ENCODE results near the gene HIGD1A. TPM values are rescaled to one million over a fixed set of nuclear protein-coding genes. Genes with fewer than 3 reads are reported as not detected.

HIGD1A gene
- total and polyA plus RNA-seq, 10 of the 15 experiments (the other 5 are each of a cell fraction or from before 2014, with no cell fraction given): 73.9 to 487 (median 175) TPM

GRCh38 chr3:42841332-42841731, 37.0 kb upstream of the HIGD1A start (continued):
- TF ChIP-seq MAX (IDR thresholded peaks at IDR 0.05; ENCODE audit: low read depth, low read length) (no peak), IRF3 (IDR thresholded peaks at IDR 0.05) (no peak), NR2C1 (IDR thresholded peaks at IDR 0.05) (no peak)

GRCh38 chr3:42839616-42840015, 35.3 kb upstream of the HIGD1A start:
- Histone ChIP-seq H3K79me2 (ENCODE audit: control insufficient read depth, insufficient read depth, low read length) (no peaks in the 10 kb centered on the region), H3K27ac (ENCODE audit: control insufficient read depth, insufficient read depth) (no peak overlapping the region), H3K9ac (ENCODE audit: control insufficient read depth, insufficient read depth, low read length) (no peak overlapping the region), H3K36me3 (ENCODE audit: control insufficient read depth in 2 of 2, insufficient read depth in 2 of 2, low read length in 1 of 2) (no peaks in the 10 kb centered on the region), H3K27me3 (replicated peaks in 1 of 2; ENCODE audit: control insufficient read depth in 2 of 2, insufficient read depth in 2 of 2, low read length in 1 of 2) (no peaks in the 10 kb centered on the region), H4K20me1 (ENCODE audit: control insufficient read depth, insufficient read depth) (no peaks in the 10 kb centered on the region), H3K4me2 (ENCODE audit: control insufficient read depth, insufficient read depth) (no peak overlapping the region), H3K9me3 (replicated peaks; ENCODE audit: control insufficient read depth, insufficient read depth, low read length) (no peaks in the 10 kb centered on the region), H3K4me3 (no peak overlapping the region; the same call in 1 of the 2 replicates), H3K4me1 (ENCODE audit: control insufficient read depth, insufficient read depth, low read length) (no peaks in the 10 kb centered on the region), H2AFZ (ENCODE audit: control insufficient read depth, low read depth, low read length) (no peak overlapping the region)
- in situ Hi-C loops (cut with MboI) (loop anchor here (5.0 kb wide), 2 partner anchors 38 to 57 kb away; partner anchors contain the start of gene CYP8B1), intact Hi-C loops (cut with micrococcal nuclease; ENCODE audit: unreplicated experiment) (loop anchor here (2.0 kb wide), 2 partner anchors 41 to 59 kb away; no protein-coding TSS in a partner anchor)
- peak; percentile 100 for ATAC-seq
- WGBS (ENCODE audit: insufficient coverage, insufficient replicate concordance, low lambda C conversion rate, missing lambda C conversion rate): 0% methylated on average over 7 of the region's 7 CpGs
- ChIA-PET CTCF (interaction anchor here (0.6 to 3.3 kb wide), 34 partner anchors 8 to 1158 kb away, joined by 3 to 39 read pairs (median 6); partner anchors contain the start of gene HIGD1A), SMC1A (ENCODE audit: uncharacterized antibody, unreplicated experiment) (interaction anchor here (0.6 to 3.2 kb wide), 14 partner anchors 8 to 77 kb away, joined by 3 to 34 read pairs (median 4); no protein-coding TSS in a partner anchor), RAD21 (ENCODE audit: unreplicated experiment) (interaction anchor here (0.8 to 2.2 kb wide), 9 partner anchors 9 to 96 kb away, joined by 3 to 18 read pairs (median 5); no protein-coding TSS in a partner anchor), POLR2A (interaction anchor here (0.5 to 1.3 kb wide), 5 partner anchors 8 to 728 kb away, joined by 4 to 6 read pairs (median 4); no protein-coding TSS in a partner anchor)
- peak; percentile 54 for FAIRE-seq
- peak; percentile 45 for DNase-seq (ENCODE audit: low read depth, low spot score)
- BruUV-seq (replicated peaks): no TSS peak
- no peak for TF ChIP-seq USF1 (IDR thresholded peaks at IDR 0.05; ENCODE audit: borderline replicate concordance, extremely low read length, insufficient read depth, low read depth, low read length)
- no peak for TF ChIP-seq SP1 (IDR thresholded peaks at IDR 0.05; ENCODE audit: low read depth, low read length)
- no peak for TF ChIP-seq SREBF1 (IDR thresholded peaks at IDR 0.05; ENCODE audit: low read length)
- no peak for TF ChIP-seq E4F1 (IDR thresholded peaks at IDR 0.05; ENCODE audit: borderline replicate concordance, partially characterized antibody)
- peak; percentile 63; the same call in 1 of the 2 replicates for TF ChIP-seq SMARCA5 (IDR thresholded peaks at IDR 0.05)
- TF ChIP-seq FOS (IDR thresholded peaks at IDR 0.05; ENCODE audit: borderline replicate concordance, extremely low read depth, insufficient read length): no peak
- no peak for TF ChIP-seq NR2C1 (IDR thresholded peaks at IDR 0.05)
- peak; percentile 69 to 80 (median 79) for TF ChIP-seq CTCF (IDR thresholded peaks at IDR 0.05 in 2 of 3, conservative IDR thresholded peaks at IDR 0.05 in 1 of 3; ENCODE audit: control insufficient read depth in 2 of 3, extremely low read depth in 1 of 3, insufficient read depth in 1 of 3, low read depth in 3 of 3, low read length in 3 of 3)
- TF ChIP-seq GABPA (IDR thresholded peaks at IDR 0.05; ENCODE audit: low read depth): no peak
- no peak for TF ChIP-seq ATF7 (IDR thresholded peaks at IDR 0.05; ENCODE audit: low read depth)
- TF ChIP-seq RAD21 (IDR thresholded peaks at IDR 0.05; ENCODE audit: insufficient read depth, low read depth, low read length): peak; percentile 71
- peak; percentile 29; the same call in 1 of the 2 replicates for TF ChIP-seq PKNOX1 (IDR thresholded peaks at IDR 0.05)

Data from GM12878 (cell line).